ENCODE measurements around the gene SERPINA3.
"Not testable (repeated sequence)": the region's sequence is repeated elsewhere in the genome, so short reads cannot be mapped to it uniquely, and the experiment has no call there.

SERPINA3 gene

DNA sequence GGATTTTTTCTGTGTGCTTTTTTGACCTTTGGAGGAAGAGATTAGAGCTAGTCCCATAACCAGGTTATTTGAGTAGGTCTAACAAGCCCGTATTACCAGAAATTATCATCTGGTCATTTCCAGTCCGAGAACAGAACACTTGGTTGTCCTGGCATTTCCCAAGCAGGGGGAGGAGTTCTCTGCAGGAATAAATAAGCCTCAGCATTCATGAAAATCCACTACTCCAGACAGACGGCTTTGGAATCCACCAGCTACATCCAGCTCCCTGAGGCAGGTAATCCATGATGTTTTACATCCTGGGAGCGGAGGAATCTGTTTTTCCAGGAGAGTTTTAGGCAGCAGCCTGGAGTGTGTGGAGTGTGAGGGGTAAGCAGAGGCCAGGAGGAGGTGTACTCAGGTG lies at the start of gene SERPINA3:
SERPINA3 (plus strand) TSS at position 218 of the 400 bp plus-strand sequence. CDS start 2,051 bp downstream, outside the sequence.
- no peak for DNase-seq

DNA sequence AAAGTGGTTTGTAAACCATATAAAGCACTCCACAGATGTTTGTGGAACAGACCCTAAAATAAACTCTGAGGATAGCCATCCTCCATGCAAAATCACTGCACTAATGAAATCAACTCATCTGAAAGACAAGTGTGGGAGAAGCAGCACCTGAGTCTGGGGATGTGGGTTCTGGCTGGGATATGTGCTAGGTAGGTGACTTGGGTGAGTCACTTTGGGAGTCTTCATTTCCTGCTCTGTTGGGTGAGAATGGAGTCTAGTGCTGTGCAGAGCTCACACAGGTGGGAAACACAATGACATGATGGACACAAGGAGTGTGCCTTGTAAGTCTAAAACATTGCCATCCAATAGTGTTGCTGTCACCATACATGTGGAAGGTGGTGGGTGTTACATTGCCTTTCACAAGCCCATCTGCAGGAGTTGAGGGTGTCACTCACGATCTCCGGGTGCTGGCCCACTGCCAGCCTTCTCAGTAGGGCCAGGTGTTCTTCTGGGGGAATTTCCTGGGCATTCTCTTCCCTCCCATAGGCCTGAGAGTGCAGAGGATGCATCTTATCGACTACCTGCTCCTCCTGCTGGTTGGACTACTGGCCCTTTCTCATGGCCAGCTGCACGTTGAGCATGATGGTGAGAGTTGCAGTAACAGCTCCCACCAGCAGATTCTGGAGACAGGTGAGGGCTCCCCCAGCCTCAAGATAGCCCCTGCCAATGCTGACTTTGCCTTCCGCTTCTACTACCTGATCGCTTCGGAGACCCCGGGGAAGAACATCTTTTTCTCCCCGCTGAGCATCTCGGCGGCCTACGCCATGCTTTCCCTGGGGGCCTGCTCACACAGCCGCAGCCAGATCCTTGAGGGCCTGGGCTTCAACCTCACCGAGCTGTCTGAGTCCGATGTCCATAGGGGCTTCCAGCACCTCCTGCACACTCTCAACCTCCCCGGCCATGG lies 49.0 kb upstream of the SERPINA3 start:
- DNase-seq: no peak

DNA sequence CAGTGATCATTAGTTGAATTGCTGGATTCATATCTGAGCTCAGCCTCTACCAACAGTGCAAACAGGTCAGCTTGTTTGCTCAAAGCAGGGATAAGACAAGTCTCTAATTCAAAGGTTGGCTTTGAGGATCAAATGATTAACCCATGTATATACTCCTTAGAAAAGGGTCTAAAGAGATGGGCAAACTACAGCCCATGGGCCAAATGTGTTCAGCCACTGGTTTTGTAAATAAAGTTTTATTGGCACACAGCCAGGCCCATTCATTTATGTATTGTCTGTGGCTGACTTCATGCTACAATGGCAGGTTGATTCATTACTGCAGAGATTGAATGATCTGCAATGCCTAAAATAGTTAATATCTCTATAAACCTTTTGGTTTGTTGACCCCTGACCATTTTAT lies 47.8 kb upstream of the SERPINA3 start:
- no peak for DNase-seq

DNA sequence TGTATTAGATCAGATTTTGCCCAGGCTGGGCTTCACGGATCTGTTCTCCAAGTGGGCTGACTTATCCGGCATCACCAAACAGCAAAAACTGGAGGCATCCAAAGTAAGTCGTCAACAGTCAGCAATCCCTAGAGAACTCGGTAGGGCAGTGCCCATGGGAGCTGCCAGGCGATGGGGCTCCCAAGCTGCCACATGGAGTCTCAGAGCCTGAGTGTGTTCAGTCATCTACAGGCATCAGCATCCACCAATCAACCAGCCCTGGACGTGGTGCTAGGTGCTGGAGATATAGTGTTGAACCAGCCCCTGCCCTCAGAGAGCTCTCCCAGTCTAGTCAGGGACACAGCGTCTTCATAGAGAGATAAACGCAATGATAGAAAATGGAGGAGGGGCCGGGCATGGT lies 44.0 kb upstream of the SERPINA3 start:
- DNase-seq: no peak

DNA sequence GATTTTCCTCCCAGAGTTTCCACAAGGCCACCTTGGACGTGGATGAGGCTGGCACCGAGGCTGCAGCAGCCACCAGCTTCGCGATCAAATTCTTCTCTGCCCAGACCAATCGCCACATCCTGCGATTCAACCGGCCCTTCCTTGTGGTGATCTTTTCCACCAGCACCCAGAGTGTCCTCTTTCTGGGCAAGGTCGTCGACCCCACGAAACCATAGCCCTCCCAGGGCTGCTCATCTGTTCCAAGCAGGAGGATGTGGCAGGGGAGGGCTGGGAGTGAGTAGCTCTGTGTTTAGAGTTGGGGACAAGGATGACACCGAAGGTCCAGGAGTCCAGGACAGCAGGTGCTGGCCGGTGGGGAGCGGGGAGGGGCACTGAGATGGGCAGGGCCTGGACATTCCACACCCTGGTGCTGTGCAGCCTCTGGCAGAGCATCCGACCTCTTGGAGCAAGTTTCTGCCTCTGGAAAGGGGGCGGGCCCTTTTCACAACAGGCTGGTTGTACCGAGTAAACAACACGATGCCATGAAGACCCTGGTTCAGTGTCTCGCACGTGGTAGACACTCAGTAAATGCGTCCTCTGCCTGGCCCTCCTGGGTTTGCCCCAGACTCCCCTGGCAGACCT lies 42.7 kb upstream of the SERPINA3 start:
- no peak for DNase-seq

DNA sequence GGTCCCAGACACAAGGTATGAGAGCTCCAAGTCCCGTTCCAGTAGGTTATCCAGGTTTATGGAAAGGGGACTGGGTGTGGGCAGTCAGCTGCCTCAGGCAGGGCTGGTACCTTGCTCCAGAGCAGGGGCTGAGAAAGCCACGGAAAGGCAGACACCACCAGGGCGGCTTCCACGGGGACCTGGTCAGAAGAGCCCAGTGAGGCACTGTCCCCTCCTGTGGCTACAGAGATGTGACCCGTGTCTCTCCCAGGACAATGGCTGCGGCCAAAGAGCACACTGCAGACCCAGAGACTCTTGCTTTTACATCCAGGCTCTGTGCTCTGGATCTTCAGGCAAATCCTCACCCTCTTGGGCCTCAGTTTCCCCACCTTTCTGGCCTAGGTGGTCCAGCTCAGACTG lies 42.2 kb upstream of the SERPINA3 start:
- DNase-seq: no peak

DNA sequence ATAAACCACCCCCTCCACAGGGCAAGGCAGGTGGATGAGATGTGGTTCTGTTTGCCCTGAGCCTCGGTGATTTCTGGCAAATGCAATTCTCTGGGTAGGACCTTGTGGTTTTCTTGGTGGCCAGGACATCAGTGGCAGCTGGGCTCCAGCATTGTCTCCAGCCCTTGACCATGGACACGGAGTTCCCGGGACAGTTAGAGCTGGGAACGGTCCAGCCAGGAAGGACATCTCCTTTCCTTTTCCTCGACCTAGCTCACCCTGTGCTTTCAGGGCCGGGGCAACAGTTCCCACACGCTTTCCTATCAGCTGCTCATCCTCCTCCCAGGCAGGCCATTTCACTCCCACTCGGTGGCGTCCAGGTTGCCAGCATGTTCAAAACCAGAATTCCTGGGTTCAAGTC lies 41.8 kb upstream of the SERPINA3 start:
- no peak for DNase-seq

DNA sequence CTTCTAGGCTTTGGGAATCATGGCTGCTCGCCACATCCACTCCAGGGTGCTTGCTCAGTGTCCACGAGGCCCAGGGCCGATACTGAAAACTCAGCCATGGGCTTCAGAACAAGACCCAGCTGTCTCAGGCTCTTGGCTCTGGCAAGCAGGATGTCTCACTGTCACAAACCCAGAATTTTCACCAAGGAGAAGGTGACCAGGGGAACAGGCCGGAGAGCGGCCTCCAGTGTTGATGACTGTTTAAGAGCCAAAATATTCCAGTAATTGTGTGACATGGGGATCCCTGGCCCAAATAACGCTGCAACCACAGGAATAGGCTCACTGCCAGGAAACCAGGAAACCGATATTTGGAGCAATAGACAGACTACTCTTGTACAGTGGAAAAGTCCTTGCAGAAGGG lies 40.8 kb upstream of the SERPINA3 start:
- DNase-seq: no peak

DNA sequence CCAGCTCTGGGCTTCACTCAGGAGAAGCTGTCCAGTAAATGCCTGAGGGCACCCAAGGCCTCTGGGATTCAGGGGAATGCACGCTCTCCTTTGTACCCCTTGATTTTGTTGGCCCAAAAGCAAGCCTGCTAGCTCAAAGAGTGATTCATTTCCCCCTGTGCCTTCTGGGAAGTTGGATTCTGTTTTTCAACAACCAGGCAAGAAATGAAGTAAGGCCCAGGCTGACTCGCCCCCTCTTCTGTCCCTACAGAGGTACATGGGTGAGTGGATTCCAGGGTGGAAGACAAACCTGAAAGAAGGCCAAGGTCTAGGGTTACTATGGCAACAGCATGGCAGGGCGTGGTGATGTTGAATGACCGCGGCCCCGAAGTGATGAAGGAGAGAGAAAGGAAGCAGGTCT lies 40.2 kb upstream of the SERPINA3 start:
- DNase-seq: no peak

DNA sequence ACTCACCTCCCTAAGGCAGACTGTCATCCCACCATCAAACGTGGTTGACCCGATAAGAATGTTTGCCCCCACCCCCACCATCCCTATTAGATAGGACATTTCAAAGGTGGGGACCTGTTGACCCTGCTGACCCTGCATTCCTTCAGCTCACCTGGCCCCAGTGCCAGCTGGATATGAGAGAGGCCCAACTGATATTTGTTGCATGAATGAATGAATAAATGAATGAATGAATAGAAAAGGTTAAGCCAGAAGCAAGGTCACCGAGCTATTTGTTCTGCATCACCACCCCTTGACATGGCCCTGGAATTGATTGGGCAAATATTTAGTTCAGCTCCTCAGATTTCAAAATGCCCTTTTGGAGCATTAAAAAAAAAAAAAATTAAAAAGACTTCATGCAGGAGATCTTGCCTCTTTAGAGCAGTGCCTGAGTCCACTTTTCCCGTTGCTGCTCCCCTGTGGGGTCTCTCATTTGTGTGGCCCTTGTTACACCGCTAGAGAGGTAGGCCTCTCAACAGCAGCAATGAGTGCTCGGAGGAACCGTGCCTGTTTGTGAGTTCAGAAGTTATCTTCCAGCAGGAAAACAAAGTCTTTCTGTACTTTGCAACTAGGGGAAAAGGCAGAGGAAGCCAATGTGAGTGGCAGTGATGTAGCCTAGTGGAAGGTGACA lies 39.4 kb upstream of the SERPINA3 start:
- DNase-seq: no peak

DNA sequence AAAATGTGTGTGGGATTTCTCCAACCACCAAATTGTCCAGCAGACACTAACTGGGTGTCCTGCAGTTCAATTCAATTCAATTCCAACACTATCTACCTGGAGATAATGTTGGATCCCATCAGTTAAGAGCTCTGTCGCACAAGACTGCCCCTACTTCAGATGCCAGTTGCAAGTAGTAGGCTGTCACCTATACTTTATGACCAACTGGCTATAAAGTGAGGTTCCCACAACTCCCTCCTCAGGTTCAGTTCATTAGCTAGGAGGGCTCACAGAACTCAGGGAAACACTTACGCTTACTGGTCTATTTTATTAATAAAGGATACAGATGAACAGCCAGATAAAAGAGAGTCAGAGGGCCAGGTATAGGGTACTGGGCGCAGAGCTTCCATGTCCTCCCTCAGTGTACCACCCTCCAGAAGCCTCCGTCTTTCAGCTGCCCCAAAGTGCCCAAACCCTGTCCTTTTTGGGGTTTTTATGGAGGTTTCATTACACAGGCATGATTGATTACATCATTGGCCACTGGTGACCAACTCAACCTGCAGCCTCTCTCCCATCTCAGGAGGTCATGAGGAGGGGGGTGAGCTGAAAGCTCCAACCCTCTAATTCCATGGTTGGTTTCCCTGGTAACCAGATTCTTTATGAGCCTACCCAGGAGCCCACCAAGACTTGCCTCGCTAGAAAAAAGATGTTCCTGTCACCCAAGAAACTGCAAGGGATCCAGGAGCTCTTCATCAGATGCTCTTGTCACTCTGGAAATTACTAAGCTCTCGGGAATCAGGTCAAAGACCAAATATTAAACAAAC lies 38.5 kb upstream of the SERPINA3 start:
- no peak for DNase-seq

DNA sequence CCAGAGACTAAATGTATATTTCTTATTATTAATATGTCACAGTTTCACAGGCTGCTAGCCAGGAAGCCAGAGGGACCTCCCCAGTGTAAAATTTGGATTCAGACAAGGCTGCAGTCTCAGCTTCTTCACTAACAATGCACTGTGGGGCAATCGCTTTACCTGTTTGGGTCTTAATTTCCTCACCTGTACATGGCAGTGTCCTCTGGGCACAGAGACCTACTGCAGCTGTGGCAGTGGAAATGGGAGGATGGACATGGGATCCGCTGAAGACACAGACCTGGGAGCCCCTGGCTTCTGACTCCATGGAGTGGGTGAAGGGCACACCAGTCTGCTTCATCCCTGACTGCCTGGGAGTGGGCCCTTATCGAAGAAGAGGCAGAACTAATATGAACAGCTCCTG lies 37.9 kb upstream of the SERPINA3 start:
- DNase-seq: no peak

DNA sequence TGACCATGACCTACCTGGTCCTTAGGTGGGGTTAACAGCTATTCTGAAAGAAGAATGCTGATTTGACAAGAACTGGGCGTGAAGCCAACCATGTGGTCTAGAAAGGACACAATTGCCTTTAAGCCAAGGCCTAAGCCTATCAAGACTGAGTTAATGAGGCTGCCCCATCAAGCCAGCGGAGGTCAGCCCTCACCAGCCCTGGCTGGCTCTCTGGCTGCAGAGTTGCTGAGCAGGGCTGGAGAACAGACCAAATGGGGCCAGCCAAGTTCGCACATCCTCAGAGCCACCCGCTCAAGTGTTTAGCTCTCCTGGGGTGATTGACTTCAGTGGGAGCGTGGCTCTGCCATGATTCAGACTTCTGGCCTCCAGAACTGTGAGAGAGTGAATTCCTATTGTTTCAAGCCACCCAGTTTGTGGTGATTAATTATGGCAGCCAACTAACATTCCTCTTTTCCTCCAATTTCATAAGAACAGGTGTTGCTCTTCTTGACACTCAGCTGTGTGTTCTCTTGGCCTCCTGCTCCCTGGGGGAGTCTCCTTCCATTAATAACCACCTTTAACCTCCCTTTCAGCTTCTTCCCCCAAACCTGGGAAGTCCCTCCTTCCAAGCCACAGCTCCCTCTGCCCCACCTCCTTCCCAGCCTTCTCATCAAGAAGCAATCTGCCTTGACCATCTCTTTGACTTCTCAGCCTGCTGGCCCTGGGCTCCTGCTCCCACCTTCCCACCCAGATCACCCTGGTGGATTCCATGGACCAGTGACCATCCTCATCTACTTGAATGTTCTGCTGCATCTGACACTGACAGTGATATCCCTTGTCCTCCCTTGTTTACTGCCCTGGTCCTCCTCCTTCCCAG lies 36.2 kb upstream of the SERPINA3 start:
- DNase-seq: no peak

DNA sequence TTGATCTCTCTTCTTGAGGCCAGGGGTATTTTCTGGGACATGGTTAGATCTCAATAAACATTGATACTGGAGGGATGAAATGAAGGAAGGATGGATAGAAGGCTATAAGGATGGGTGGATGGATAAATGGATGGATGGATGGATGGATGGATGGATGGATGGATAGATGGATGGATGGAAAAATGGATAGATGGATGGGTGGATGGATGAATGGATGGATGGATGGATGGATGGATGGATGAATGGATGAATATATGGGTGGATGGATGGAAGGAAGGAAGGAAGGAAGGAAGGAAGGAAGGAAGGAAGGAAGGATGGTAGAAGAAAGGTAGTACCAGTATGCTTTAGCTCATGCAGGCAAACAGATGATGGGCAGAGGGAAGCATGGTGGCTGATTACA lies 34.7 kb upstream of the SERPINA3 start:
- not testable (repeated sequence) for DNase-seq

DNA sequence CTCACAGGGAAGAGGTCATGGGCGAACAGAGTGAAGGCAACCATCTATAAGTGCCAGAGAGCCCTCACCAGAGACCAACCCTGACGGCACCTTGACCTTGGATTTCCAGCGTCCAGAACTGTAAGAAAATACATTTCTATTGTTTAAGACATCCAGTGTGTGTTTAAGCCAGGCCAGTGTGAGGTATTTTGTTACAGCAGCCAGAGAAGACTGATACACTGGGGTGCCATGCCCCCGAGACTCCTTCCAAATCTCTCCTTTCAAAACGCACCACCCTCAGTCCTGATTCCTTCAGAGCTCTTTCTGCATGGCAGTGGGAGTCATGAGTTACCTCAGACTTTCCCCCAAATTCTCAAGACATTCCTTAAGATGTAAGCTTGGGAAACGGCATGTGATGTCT lies 33.5 kb upstream of the SERPINA3 start:
- no peak for DNase-seq

DNA sequence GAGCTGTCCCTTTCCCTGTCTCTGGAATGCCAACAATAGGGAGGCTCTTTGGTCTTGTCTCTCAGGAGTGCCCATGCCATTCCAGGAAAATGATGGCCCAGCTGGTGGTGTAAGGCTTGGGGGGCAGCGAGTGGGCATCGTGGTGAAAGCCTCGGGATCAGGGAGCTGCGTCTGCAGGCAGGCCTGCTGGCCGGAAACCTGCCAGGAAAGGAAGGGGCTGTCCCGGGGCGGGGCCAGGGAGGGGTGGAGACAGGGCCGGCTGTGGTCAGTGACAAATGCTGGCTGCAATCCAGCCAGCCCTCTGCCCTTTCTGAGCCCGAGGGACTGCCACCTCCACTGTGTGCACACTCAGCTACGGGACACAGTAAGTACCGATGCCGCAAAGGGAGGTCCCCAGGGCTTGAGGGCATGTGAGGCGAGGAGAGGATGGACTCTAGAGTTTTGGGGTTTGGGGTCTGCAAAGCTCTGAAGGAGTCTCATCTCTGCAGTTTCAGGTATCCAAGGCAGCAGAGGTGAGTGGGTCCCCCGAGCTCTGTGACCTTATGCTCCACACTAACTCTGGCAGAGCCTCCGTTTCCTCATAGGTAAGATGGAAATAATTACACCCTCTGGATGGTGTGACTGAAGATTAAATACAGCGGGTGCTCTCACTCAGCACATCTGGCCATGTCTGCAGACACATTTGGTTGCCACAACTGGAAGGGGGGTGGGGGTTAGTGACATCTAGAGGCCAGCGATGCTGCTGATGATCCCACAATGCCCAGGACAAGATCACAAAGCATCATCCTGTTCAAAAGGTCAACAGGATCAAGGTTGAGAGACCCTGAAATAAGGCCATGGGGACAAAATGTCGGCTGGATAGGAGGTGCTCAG lies 30.8 kb upstream of the SERPINA3 start, which contains the start of gene SERPINA5:
SERPINA5 (plus strand) TSS at position 300 of the 873 bp plus-strand sequence. CDS start 5,937 bp downstream, outside the sequence.
- no peak for DNase-seq

DNA sequence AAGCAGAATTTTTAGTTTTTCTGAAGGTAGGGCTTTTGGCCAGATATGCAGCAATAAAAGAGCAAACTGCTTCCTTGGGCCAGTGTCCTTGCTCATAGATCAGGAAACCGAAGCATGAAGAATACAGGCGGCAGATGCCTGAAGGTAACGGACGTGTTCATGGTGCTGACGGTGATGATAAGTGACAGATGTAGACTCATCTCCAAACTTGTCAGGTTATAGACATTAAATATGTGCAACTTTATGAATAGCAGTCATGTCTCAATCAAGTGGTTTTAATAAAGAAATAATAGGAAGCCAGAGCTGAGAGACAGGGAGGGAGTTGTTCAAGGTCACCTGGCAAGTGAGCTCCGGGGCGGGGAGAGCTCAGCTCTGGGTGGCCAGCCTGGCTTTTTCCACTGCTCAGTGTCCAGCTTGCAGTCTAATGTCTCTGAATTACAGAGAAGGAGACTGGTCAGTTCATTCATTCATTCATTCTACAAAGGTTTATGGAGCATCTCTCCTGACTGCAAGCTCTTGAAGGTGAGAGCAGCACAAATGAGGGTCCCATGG lies 29.9 kb upstream of the SERPINA3 start:
- no peak for DNase-seq

DNA sequence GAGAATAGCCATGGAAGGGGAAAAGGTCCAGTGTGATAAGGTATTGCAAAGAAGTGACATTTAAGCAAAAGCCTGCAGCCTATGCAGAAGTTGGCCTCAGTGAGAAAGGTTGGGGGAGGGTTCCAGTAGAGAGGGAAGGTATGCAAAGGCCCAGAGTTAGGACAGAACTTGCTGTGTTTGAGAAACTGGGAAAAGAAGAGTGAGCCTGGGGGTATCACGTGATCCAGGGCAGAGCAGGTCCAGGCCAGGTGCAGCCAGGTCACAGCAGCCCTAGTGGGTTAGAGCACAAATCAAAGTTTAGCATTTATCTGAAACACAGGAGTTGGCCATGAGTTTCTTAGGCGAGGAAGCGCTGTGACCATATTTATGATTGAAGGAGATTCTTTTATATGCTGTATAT lies 29.3 kb upstream of the SERPINA3 start:
- no peak for DNase-seq

DNA sequence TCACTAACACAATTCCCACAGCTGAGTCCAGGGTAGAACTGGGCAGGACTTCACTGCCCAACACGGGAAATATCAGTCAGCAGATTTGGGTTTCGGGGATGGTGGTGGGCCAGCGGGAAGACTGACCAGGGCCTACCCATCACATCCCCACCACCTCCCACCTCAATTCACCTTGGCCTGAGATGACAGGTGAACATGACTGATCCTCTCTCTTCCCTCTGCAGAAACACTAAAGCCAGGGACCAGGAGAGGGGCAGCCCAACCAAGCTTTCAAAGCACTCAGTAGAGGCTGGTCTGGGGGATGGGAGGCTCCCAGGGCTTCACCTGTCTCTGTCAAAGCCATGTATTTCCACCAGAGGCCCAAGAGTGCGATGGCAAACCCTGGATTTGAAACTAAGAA lies 28.6 kb upstream of the SERPINA3 start:
- DNase-seq: no peak

DNA sequence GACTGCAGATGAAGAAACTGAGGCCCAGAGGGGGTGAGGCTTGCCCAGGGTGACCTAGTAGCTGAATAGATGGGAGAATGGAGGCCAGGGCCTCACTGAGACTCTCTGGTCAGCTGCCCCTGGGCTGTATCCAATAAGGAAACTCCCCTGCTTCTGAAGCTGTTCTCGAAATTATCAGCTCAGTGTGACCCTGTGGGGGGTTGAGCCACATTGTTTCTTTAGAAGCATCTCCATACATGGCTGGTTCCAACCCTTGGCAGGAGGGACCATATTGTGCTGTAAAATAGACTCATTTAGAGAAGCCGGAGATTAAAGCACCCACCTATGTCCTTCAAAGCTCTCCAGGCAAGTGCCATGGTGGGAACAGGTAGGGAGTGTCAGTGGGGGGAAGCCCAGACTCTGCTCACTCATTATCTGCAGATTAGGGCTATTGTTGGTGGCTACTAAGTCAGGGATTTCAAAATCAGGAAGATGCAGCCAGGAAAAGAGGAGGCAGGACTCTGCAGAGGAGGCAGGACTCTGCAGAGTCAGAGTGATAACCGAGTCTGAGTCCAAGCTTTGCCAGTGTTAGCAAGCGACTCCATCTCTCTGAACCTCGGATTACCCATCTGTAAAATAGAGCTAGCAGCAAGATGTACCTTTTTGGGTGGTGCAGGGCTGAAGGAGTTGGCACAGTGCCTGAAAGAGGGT lies 27.5 kb upstream of the SERPINA3 start:
- no peak for DNase-seq

Data from NCI-H1048 (cell line).